Left lung (tissue), 10 donors: ENCODE data around the gene KRT35. TPM values are rescaled to one million over a fixed set of nuclear protein-coding genes. Genes with fewer than 3 reads are reported as not detected.
A peak's percentile ranks its signal among the peaks of the same experiment; 100 is the strongest.

ENCODE experiments used
- ATAC-seq: fragments of 200-7000 bp; cut with Tn5 transposase; one replicate; pipeline ENCODE4 v1.9.1; 2020; ENCODE audit warnings: moderate library complexity
- DNase-seq, 4 donors: peaks; one replicate each; pipeline ENCODE4 v3.0.0-alpha.2; 2013 to 2020
- H3K27ac ChIP-seq, 2 donors: fragments of 200-600 bp; sonication (generic) in 1 of 2; one replicate each; pipeline versions ENCODE4 v1.5.0 to v1.8.0; 2020 to 2021
- H3K27me3 ChIP-seq, 2 donors: fragments of 200-600 bp; sonication (generic) in 1 of 2; one replicate each; pipeline versions ENCODE4 v1.5.0 to v1.8.0; 2020 to 2021
- H3K36me3 ChIP-seq, 2 donors: fragments of 200-600 bp; sonication (generic) in 1 of 2; one replicate each; pipeline versions ENCODE4 v1.5.0 to v1.8.0; 2020 to 2021
- H3K4me1 ChIP-seq, 2 donors: fragments of 200-600 bp; one replicate each; pipeline ENCODE4 v1.8.0; 2021
- H3K4me3 ChIP-seq, 2 donors: fragments of 200-600 bp; sonication (generic) in 1 of 2; one replicate each; pipeline versions ENCODE4 v1.5.0 to v1.8.0; 2020 to 2021; ENCODE audit warnings: mild to moderate bottlenecking in 1 of 2
- H3K9me3 ChIP-seq, 2 donors: fragments of 200-600 bp; sonication (generic) in 1 of 2; one replicate each; pipeline versions ENCODE4 v1.5.0 to v1.8.0; 2020 to 2021
- CTCF ChIP-seq, 2 donors: fragments of 200-600 bp; sonication (generic) in 1 of 2; IDR thresholded peaks; one replicate each; pipeline versions ENCODE4 v1.5.0 to v1.8.0; 2021; ENCODE audit warnings: antibody characterized with exemption in 2 of 2
- intact Hi-C, 2 donors: fragments of 100-400 bp; cut with DNase I; formaldehyde crosslinking; loops; one replicate each; pipeline versions ENCODE4 v1.11.2 to v1.14.2; 2022
- polyA plus RNA-seq, 6 donors: library from polyadenylated mRNA; unstranded; fragments of 120-200 nt; gene quantifications; one replicate each; pipeline ENCODE4 v1.2.1, GENCODE V29; 2013; ENCODE audit not compliant: insufficient read length in 6 of 6
- total RNA-seq, 2 donors: library from RNA; stranded (reverse); fragmentation: NEBNext Ultra II Directional; extraction: Animal tissue kit (Norgen Biotek cat#: 25700); gene quantifications; one replicate each; pipeline ENCODE4 v1.2.1, GENCODE V29; 2021
- donor health status: DM: no; HTN: yes; CAD: no.
- donor health status: DM: no; HTN: no; CAD: no.

The KRT35 gene
- total and polyA plus RNA-seq, 8 donors = not detected

- TF ChIP-seq CTCF (IDR thresholded peaks at IDR 0.05) = no peak
- peak; percentile 39 for ATAC-seq
- intact Hi-C loops = no loop called here
- no peak overlapping the region for H3K4me3 ChIP-seq
- DNase-seq = no peak
- H3K27ac ChIP-seq = peak overlapping the region; percentile 55 to 69
- H3K36me3 ChIP-seq = peaks cover 0 to 10% of the 10 kb centered on the region in 2 donors
- H3K4me1 ChIP-seq = peaks cover 0 to 16% of the 10 kb centered on the region in 2 donors
- H3K9me3 ChIP-seq = no peaks in the 10 kb centered on the region
- H3K27me3 ChIP-seq = peaks cover 9 to 49% of the 10 kb centered on the region in 2 donors
Observed at GRCh38 chr17:41522301-41523224, 41.6 kb upstream of the KRT35 start.

- Histone ChIP-seq H3K27ac (peak overlapping the region; percentile 55 to 69), H3K4me1 (peaks cover 0 to 16% of the 10 kb centered on the region in 2 donors), H3K4me3 (no peak overlapping the region), H3K36me3 (peaks cover 0 to 10% of the 10 kb centered on the region in 2 donors), H3K27me3 (peaks cover 2 to 41% of the 10 kb centered on the region in 2 donors), H3K9me3 (no peaks in the 10 kb centered on the region)
- DNase-seq = peak in 3 of 4 donors; percentile 66 to 91 (median 84)
- peak; percentile 72 for ATAC-seq
- intact Hi-C loops = no loop called here
- no peak for TF ChIP-seq CTCF (IDR thresholded peaks at IDR 0.05)
Observed at GRCh38 chr17:41521574-41522261, 40.8 kb upstream of the KRT35 start.

- Histone ChIP-seq H3K9me3 (no peaks in the 10 kb centered on the region), H3K4me1 (peaks cover 0 to 16% of the 10 kb centered on the region in 2 donors), H3K36me3 (peaks cover 0 to 10% of the 10 kb centered on the region in 2 donors), H3K27ac (peak overlapping the region; percentile 15 to 47), H3K27me3 (peaks cover 0 to 33% of the 10 kb centered on the region in 2 donors), H3K4me3 (no peak overlapping the region)
- TF ChIP-seq CTCF (IDR thresholded peaks at IDR 0.05) = no peak
- intact Hi-C loops = no loop called here
- DNase-seq (no peak), ATAC-seq (no peak)
Observed at GRCh38 chr17:41520821-41521521, 40.0 kb upstream of the KRT35 start.

- Histone ChIP-seq H3K4me3 (no peak overlapping the region), H3K27me3 (peaks cover 0 to 29% of the 10 kb centered on the region in 2 donors), H3K4me1 (peaks cover 0 to 16% of the 10 kb centered on the region in 2 donors), H3K36me3 (peaks cover 0 to 10% of the 10 kb centered on the region in 2 donors), H3K9me3 (no peaks in the 10 kb centered on the region), H3K27ac (no peak overlapping the region)
- ATAC-seq (peak; percentile 48), DNase-seq (peak in 1 of 4 donors; percentile 72)
- intact Hi-C loops = no loop called here
- TF ChIP-seq CTCF (IDR thresholded peaks at IDR 0.05) = no peak
Observed at GRCh38 chr17:41519501-41520224, 38.7 kb upstream of the KRT35 start.
